Keratinocyte (primary cell): ENCODE measurements around the gene CLCN3. TPM values are rescaled to one million over a fixed set of nuclear protein-coding genes. Genes with fewer than 3 reads are reported as not detected.

Experiments
- DNase-seq: peaks from one replicate; pipeline ENCODE4 v3.0.0-alpha.2; 2011; ENCODE audit warnings: low read depth, missing footprints, low spot score
- FAIRE-seq: peaks from 2 replicates; lab custom pipeline; 2011; peaks lifted over from hg19 to GRCh38; lab: Jason Lieb, UNC
- H2AFZ ChIP-seq: 2 replicates; pipeline ENCODE4 v1.6.0; 2012; ENCODE audit warnings: low read length, control low read depth, inconsistent platforms; ENCODE audit not compliant: control insufficient read depth
- H3K27ac ChIP-seq: 2 replicates; pipeline ENCODE4 v1.5.1; 2011; ENCODE audit warnings: low read length; ENCODE audit not compliant: control insufficient read depth, insufficient read depth
- H3K27me3 ChIP-seq: 3 replicates; pipeline ENCODE4 v1.6.0; 2011; ENCODE audit warnings: low read length; ENCODE audit not compliant: control insufficient read depth, insufficient read depth; ENCODE audit errors: extremely low read depth
- H3K36me3 ChIP-seq, 2 experiments: 2 replicates in 1 of 2; 3 replicates in 1 of 2; pipeline ENCODE4 v1.5.1; 2011; ENCODE audit warnings: low read length in 2 of 2, mild to moderate bottlenecking in 1 of 2; ENCODE audit not compliant: control insufficient read depth in 2 of 2, insufficient read depth in 2 of 2; ENCODE audit errors: extremely low read depth in 1 of 2
- H3K4me1 ChIP-seq: 3 replicates; pipeline ENCODE4 v1.5.1; 2011; ENCODE audit warnings: low read length; ENCODE audit not compliant: control insufficient read depth, insufficient read depth; ENCODE audit errors: extremely low read depth
- H3K4me2 ChIP-seq: 3 replicates; pipeline ENCODE4 v1.6.0; 2011; ENCODE audit warnings: low read depth, low read length; ENCODE audit not compliant: control insufficient read depth, insufficient read depth; ENCODE audit errors: extremely low read depth
- H3K4me3 ChIP-seq, 3 experiments: fragments of 200-600 bp in 1 of 3; sonication (generic) in 1 of 3; 2 replicates in 2 of 3; 3 replicates in 1 of 3; pipeline ENCODE4 v1.5.1; 2011 to 2016; ENCODE audit warnings: low read length in 3 of 3, mild to moderate bottlenecking in 3 of 3, control low read depth in 2 of 3, inconsistent platforms in 1 of 3, low read depth in 1 of 3, mixed read lengths in 1 of 3, mixed run types in 1 of 3, moderate library complexity in 1 of 3; ENCODE audit not compliant: control insufficient read depth in 2 of 3, insufficient read depth in 2 of 3; ENCODE audit errors: extremely low read depth in 1 of 3
- H3K79me2 ChIP-seq: 2 replicates; pipeline ENCODE4 v1.6.0; 2012; ENCODE audit warnings: low read length; ENCODE audit not compliant: control insufficient read depth, insufficient read depth
- H3K9ac ChIP-seq: 3 replicates; pipeline ENCODE4 v1.6.0; 2011; ENCODE audit warnings: low read length; ENCODE audit not compliant: control insufficient read depth, insufficient read depth; ENCODE audit errors: extremely low read depth
- H3K9me1 ChIP-seq: 3 replicates; pipeline ENCODE4 v1.6.0; 2011; ENCODE audit warnings: low read length; ENCODE audit not compliant: control insufficient read depth, insufficient read depth; ENCODE audit errors: extremely low read depth
- H3K9me3 ChIP-seq: 2 replicates; pipeline ENCODE4 v1.5.1; 2012; ENCODE audit warnings: low read depth, low read length; ENCODE audit not compliant: control insufficient read depth
- H4K20me1 ChIP-seq: 3 replicates; pipeline ENCODE4 v1.6.0; 2011; ENCODE audit warnings: low read length; ENCODE audit not compliant: control insufficient read depth, insufficient read depth; ENCODE audit errors: extremely low read depth
- CTCF ChIP-seq, 3 experiments: IDR thresholded peaks in 1 of 3; conservative IDR thresholded peaks in 1 of 3; optimal IDR thresholded peaks in 1 of 3; 2 replicates in 2 of 3; 3 replicates in 1 of 3; pipeline versions ENCODE3 to v1.5.1; 2011; ENCODE audit warnings: low read length in 3 of 3, mild to moderate bottlenecking in 3 of 3, moderate library complexity in 2 of 3, control low read depth in 1 of 3, inconsistent platforms in 1 of 3; ENCODE audit not compliant: insufficient read depth in 2 of 3; ENCODE audit errors: extremely low read depth in 1 of 3
- EZH2 ChIP-seq: IDR thresholded peaks from one replicate; pipeline ENCODE4 v1.6.1; 2012; ENCODE audit warnings: inconsistent platforms, mild to moderate bottlenecking, low read length, moderate library complexity
- dilution Hi-C: fragments of 300-500 bp; cut with MboI; formaldehyde crosslinking; loops from one replicate; pipeline ENCODE4 v1.7.0; 2020; ENCODE audit warnings: low sequenced_read_pairs; ENCODE audit not compliant: extremely low pct_ligation_motif_present
- polyA plus RNA-seq, 5 experiments: library from polyadenylated mRNA; depleted of rRNA in 3 of 5; stranded (reverse) in 3 of 5; stranded (forward) in 1 of 5; unstranded in 1 of 5; fragments of >200 nt; gene quantifications; 1 replicate in 1 of 5; 2 replicates in 3 of 5; 3 replicates in 1 of 5; pipeline versions ENCODE4 v1.2.1 to v1.2.3, GENCODE V29; 2011 to 2012; ENCODE audit warnings: missing spikeins in 2 of 5, low read depth in 1 of 5, low replicate concordance in 1 of 5

Gene CLCN3
- polyA plus RNA-seq, 1 donor (not counting 4 experiments of a cell fraction or from before 2014, with no cell fraction given) = 34.2 TPM

- DNase-seq (no peak), FAIRE-seq (no peak)
- no peak overlapping the region for H2AFZ ChIP-seq
- no peaks in the 10 kb centered on the region for H3K27me3 ChIP-seq
- H3K4me1 ChIP-seq = no peaks in the 10 kb centered on the region
- no peaks in the 10 kb centered on the region for H3K9me3 ChIP-seq
- no peak overlapping the region for H3K9ac ChIP-seq
- no peak overlapping the region for H3K27ac ChIP-seq
- no peaks in the 10 kb centered on the region for H3K9me1 ChIP-seq
- H3K79me2 ChIP-seq = no peaks in the 10 kb centered on the region
- no peak overlapping the region for H3K4me3 ChIP-seq
- TF ChIP-seq CTCF (optimal IDR thresholded peaks at IDR 0.05 in 1 of 3, IDR thresholded peaks at IDR 0.05 in 1 of 3, conservative IDR thresholded peaks at IDR 0.05 in 1 of 3; ENCODE audit: extremely low read depth in 1 of 3, insufficient read depth in 2 of 3, low read length in 3 of 3) = no peak
- no peak for TF ChIP-seq EZH2
- dilution Hi-C loops = no loop called here
- H3K4me2 ChIP-seq = no peak overlapping the region
- peaks cover 0 to 1% of the 10 kb centered on the region in 2 experiments for H3K36me3 ChIP-seq
- no peaks in the 10 kb centered on the region for H4K20me1 ChIP-seq
Observed at GRCh38 chr4:169682372-169683047, 62.1 kb downstream of the CLCN3 start.

GRCh38 chr4:169689681-169690080, 69.3 kb downstream of the CLCN3 start:
- H3K4me3 ChIP-seq = no peak overlapping the region
- no peaks in the 10 kb centered on the region for H3K79me2 ChIP-seq
- H3K9me3 ChIP-seq = no peaks in the 10 kb centered on the region
- dilution Hi-C loops = no loop called here
- H2AFZ ChIP-seq = no peak overlapping the region
- no peaks in the 10 kb centered on the region for H3K9me1 ChIP-seq
- no peak overlapping the region for H3K27ac ChIP-seq
- H3K4me1 ChIP-seq = no peaks in the 10 kb centered on the region
- H3K4me2 ChIP-seq = no peak overlapping the region
- FAIRE-seq (no peak), DNase-seq (no peak)
- H3K27me3 ChIP-seq = no peaks in the 10 kb centered on the region
- H3K36me3 ChIP-seq = peaks cover 2 to 7% of the 10 kb centered on the region in 2 experiments
- TF ChIP-seq EZH2 = no peak
- no peak for TF ChIP-seq CTCF (optimal IDR thresholded peaks at IDR 0.05 in 1 of 3, IDR thresholded peaks at IDR 0.05 in 1 of 3, conservative IDR thresholded peaks at IDR 0.05 in 1 of 3; ENCODE audit: extremely low read depth in 1 of 3, insufficient read depth in 2 of 3, low read length in 3 of 3)
- H4K20me1 ChIP-seq = no peaks in the 10 kb centered on the region
- no peak overlapping the region for H3K9ac ChIP-seq
